AG04449 (cell line): ENCODE results near the gene CDK15.

Experiments used
- CTCF ChIA-PET: fragments of 350-600 bp; formaldehyde crosslinking; extraction: SDS; loops from one replicate; lab custom pipeline; 2021; ENCODE audit warnings: antibody characterized with exemption; lab: Yijun Ruan, JAX
- POLR2A ChIA-PET: fragments of 400-600, 350-600 bp; formaldehyde crosslinking; extraction: SDS; loops from one replicate; lab custom pipeline; 2020; ENCODE audit warnings: antibody characterized with exemption, inconsistent platforms; lab: Yijun Ruan, JAX
- DNase-seq: peaks from one replicate; pipeline ENCODE4 v3.0.0-alpha.2; 2010; ENCODE audit warnings: low read depth, low spot score
- H3K4me3 ChIP-seq: 2 replicates; pipeline ENCODE4 v1.5.1; 2011; ENCODE audit warnings: low read depth, mild to moderate bottlenecking, control low read depth, low read length
- CTCF ChIP-seq: IDR thresholded peaks from one replicate; pipeline ENCODE4 v1.5.1; 2011; ENCODE audit warnings: mild to moderate bottlenecking, moderate library complexity, low read length, control low read depth, inconsistent platforms; ENCODE audit not compliant: insufficient read depth; ENCODE audit errors: missing control alignments

CDK15 gene

GRCh38 chr2:201939453-201939941, 133.2 kb downstream of the CDK15 start:
- no peak for DNase-seq
- TF ChIP-seq CTCF, result no peak
- H3K4me3 ChIP-seq, result no peak overlapping the region
- ChIA-PET POLR2A (no interaction called here), CTCF (interaction anchor here (1.4 kb wide), 1 partner anchor 11 kb away, joined by 6 read pairs; no protein-coding TSS in a partner anchor)

DNA sequence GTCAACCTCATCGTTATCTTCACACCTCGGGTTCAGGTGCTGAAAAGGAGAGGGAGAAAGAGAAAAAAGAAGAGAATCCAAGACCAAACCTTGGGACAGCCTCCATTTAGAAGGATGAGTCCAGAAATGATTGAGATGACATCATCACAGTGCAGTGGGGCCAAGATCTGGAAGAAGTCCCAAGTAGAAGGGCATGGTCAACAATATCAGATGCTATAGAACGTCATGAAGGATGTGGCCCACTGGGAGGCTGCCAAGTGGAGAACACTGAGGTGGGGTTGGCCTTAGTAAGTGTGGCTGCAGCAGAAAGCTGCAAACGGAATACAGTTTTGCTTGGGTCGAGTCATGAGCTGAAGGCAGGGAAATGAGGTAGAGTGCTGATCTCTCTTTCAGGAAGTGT, 136.2 kb downstream of the CDK15 start:
- TF ChIP-seq CTCF, result no peak
- ChIA-PET POLR2A (no interaction called here), CTCF (no interaction called here)
- DNase-seq, result no peak
- H3K4me3 ChIP-seq, result no peak overlapping the region
